Measurements from ENCODE around the gene LY6G6F. TPM values are rescaled to one million over a fixed set of nuclear protein-coding genes. Genes with fewer than 3 reads are reported as not detected.

The LY6G6F gene
- total and polyA plus RNA-seq, 2 of the 13 experiments (the other 11 are each of a cell fraction or from before 2014, with no cell fraction given): not detected

DNA sequence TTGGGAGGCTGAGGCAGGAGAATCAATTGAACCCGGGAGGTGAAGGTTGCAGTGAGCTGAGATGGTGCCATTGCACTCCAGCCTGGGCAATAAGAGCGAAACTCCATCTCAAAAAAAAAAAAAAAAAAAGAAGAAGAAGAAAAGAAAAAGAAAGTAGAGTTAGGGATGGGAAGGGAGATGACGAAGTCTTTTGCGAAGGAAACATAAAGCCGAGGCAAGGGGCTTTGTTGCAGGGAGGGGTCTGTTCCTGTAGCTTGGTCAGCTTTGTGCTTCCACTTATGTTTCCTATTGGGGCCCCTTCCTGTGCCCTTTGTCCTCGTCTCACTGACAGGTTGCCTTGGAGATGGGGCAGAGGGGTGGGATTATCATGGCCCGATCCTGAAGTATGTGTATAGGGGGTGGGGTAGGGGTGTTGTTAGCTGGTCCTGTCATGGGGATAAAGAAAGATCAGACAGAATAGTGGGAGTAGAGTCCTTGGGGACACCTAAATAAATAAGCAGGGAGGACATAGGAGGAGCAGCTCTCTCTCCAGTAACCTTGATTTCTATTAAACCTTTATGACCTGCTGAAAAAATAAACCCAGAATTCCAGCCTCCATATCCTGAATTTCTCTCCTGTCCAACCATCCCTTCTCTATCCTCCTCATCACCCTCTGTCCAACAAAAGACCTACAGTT, 30.8 kb downstream of the LY6G6F start (continued):
- TF ChIP-seq, protein P1, sequence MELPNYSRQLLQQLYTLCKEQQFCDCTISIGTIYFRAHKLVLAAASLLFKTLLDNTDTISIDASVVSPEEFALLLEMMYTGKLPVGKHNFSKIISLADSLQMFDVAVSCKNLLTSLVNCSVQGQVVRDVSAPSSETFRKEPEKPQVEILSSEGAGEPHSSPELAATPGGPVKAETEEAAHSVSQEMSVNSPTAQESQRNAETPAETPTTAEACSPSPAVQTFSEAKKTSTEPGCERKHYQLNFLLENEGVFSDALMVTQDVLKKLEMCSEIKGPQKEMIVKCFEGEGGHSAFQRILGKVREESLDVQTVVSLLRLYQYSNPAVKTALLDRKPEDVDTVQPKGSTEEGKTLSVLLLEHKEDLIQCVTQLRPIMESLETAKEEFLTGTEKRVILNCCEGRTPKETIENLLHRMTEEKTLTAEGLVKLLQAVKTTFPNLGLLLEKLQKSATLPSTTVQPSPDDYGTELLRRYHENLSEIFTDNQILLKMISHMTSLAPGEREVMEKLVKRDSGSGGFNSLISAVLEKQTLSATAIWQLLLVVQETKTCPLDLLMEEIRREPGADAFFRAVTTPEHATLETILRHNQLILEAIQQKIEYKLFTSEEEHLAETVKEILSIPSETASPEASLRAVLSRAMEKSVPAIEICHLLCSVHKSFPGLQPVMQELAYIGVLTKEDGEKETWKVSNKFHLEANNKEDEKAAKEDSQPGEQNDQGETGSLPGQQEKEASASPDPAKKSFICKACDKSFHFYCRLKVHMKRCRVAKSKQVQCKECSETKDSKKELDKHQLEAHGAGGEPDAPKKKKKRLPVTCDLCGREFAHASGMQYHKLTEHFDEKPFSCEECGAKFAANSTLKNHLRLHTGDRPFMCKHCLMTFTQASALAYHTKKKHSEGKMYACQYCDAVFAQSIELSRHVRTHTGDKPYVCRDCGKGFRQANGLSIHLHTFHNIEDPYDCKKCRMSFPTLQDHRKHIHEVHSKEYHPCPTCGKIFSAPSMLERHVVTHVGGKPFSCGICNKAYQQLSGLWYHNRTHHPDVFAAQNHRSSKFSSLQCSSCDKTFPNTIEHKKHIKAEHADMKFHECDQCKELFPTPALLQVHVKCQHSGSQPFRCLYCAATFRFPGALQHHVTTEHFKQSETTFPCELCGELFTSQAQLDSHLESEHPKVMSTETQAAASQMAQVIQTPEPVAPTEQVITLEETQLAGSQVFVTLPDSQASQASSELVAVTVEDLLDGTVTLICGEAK (IDR thresholded peaks at IDR 0.05): no peak
- TF ChIP-seq, protein P1 (CRISPR knock-in tag; IDR thresholded peaks at IDR 0.05): peak; percentile 63; the same call in 1 of the 2 replicates
- TF ChIP-seq, protein P2, sequence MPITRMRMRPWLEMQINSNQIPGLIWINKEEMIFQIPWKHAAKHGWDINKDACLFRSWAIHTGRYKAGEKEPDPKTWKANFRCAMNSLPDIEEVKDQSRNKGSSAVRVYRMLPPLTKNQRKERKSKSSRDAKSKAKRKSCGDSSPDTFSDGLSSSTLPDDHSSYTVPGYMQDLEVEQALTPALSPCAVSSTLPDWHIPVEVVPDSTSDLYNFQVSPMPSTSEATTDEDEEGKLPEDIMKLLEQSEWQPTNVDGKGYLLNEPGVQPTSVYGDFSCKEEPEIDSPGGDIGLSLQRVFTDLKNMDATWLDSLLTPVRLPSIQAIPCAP (CRISPR knock-in tag; IDR thresholded peaks at IDR 0.05; ENCODE audit: low read depth): no peak
- TF ChIP-seq RAD21 (CRISPR knock-in tag; IDR thresholded peaks at IDR 0.05): no peak
- TF ChIP-seq, protein P3, sequence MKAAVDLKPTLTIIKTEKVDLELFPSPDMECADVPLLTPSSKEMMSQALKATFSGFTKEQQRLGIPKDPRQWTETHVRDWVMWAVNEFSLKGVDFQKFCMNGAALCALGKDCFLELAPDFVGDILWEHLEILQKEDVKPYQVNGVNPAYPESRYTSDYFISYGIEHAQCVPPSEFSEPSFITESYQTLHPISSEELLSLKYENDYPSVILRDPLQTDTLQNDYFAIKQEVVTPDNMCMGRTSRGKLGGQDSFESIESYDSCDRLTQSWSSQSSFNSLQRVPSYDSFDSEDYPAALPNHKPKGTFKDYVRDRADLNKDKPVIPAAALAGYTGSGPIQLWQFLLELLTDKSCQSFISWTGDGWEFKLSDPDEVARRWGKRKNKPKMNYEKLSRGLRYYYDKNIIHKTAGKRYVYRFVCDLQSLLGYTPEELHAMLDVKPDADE (CRISPR knock-in tag; IDR thresholded peaks at IDR 0.05): 0 out of 2 replicates have a peak, but pooled peaks have one; percentile 53
- TF ChIP-seq, protein P4, sequence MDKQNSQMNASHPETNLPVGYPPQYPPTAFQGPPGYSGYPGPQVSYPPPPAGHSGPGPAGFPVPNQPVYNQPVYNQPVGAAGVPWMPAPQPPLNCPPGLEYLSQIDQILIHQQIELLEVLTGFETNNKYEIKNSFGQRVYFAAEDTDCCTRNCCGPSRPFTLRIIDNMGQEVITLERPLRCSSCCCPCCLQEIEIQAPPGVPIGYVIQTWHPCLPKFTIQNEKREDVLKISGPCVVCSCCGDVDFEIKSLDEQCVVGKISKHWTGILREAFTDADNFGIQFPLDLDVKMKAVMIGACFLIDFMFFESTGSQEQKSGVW (CRISPR knock-in tag; IDR thresholded peaks at IDR 0.05; ENCODE audit: borderline replicate concordance): no peak
- TF ChIP-seq, protein P5, sequence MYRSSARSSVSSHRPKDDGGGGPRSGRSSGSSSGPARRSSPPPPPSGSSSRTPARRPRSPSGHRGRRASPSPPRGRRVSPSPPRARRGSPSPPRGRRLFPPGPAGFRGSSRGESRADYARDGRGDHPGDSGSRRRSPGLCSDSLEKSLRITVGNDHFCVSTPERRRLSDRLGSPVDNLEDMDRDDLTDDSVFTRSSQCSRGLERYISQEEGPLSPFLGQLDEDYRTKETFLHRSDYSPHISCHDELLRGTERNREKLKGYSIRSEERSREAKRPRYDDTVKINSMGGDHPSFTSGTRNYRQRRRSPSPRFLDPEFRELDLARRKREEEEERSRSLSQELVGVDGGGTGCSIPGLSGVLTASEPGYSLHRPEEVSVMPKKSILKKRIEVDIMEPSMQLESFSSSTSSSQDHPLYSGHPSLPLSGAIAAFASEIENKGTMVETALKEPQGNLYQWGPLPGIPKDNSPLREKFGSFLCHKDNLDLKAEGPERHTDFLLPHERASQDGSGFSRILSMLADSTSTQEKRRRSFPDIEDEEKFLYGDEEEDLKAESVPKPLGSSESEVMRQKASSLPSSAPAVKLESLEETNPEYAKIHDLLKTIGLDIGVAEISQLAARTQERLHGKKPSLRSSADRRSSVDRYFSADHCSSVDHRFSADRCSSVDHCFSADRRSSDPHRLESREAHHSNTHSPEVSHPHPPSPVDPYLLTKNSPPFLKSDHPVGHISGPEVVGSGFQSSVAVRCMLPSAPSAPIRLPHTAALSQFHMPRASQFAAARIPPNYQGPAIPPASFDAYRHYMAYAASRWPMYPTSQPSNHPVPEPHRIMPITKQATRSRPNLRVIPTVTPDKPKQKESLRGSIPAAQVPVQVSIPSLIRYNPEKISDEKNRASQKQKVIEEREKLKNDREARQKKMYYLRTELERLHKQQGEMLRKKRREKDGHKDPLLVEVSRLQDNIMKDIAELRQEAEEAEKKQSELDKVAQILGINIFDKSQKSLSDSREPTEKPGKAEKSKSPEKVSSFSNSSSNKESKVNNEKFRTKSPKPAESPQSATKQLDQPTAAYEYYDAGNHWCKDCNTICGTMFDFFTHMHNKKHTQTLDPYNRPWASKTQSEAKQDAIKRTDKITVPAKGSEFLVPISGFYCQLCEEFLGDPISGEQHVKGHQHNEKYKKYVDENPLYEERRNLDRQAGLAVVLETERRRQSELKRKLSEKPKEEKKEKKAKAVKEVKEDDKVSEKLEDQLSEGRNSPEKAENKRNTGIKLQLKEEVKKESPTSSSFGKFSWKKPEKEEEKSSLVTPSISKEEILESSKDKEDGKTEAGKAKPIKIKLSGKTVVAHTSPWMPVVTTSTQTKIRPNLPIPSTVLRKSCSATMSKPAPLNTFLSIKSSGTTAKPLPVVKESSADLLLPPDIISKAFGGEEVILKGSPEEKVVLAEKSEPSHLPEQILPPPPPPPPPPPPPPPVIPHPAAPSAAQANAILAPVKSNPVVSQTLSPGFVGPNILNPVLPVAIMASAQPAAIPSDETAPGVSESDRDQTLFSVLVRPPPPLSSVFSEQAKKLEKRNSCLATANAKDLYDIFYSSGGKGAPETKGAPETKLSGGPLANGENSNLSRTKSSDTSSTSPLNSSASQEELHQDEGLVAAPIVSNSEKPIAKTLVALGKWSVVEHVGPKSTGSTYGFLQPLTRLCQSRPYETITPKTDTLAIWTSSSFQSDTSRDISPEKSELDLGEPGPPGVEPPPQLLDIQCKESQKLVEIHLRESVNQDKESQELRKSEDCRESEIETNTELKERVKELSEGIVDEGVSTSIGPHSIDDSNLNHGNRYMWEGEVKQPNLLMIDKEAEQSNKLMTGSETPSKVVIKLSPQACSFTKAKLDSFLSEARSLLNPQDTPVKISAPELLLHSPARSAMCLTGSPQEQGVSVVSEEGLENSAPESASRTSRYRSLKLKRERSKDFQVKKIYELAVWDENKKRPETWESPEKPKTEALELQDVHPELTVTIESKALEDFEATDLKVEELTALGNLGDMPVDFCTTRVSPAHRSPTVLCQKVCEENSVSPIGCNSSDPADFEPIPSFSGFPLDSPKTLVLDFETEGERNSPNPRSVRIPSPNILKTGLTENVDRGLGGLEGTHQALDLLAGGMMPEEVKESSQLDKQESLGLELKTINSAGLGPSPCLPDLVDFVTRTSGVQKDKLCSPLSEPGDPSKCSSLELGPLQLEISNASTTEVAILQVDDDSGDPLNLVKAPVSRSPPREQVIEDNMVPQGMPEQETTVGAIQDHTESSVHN (CRISPR knock-in tag; IDR thresholded peaks at IDR 0.05): no peak
